HepG2 (cell line): ENCODE data around the gene GTF2A1L. TPM values are rescaled to one million over a fixed set of nuclear protein-coding genes. Genes with fewer than 3 reads are reported as not detected.
A peak's percentile ranks its signal among the peaks of the same experiment; 100 is the strongest.

Experiments
- ATAC-seq: fragments of 200-7000 bp; cut with Tn5 transposase; 3 replicates; pipeline ENCODE4 v1.9.1; 2020; ENCODE audit warnings: mild to moderate bottlenecking, moderate library complexity
- BruUV-seq: library from RNA; stranded (reverse); fragments of 400-500 nt; replicated peaks from 2 replicates; lab custom pipeline; 2021; lab: Mats Ljungman, UMichigan
- CTCF ChIA-PET: fragments of 300-600 bp; formaldehyde crosslinking; extraction: SDS; loops from one replicate; lab custom pipeline; 2021; ENCODE audit warnings: low total read pairs, inconsistent platforms, low intra/inter-chr PET ratio; lab: Yijun Ruan, JAX
- POLR2A ChIA-PET: fragments of 350-600 bp; sonication (Branson Sonifier 250); formaldehyde crosslinking; loops from one replicate; lab custom pipeline; 2020; ENCODE audit warnings: antibody characterized with exemption, inconsistent platforms; lab: Yijun Ruan, JAX
- DNase-seq: peaks from one replicate; pipeline ENCODE4 v3.0.0-alpha.2; 2015; ENCODE audit warnings: low spot score
- FAIRE-seq: peaks from 3 replicates; lab custom pipeline; 2011; peaks lifted over from hg19 to GRCh38; lab: Jason Lieb, UNC
- H2AFZ ChIP-seq: one replicate; pipeline ENCODE4 v1.6.1; 2011; ENCODE audit warnings: low read length, inconsistent platforms
- H3K27ac ChIP-seq: fragments of 300-600 bp; 3 replicates; pipeline ENCODE4 v1.8.0; 2011; ENCODE audit warnings: mixed run types, mild to moderate bottlenecking, mixed read lengths, low read length, inconsistent platforms; ENCODE audit not compliant: insufficient read depth; ENCODE audit errors: extremely low read length
- H3K27me3 ChIP-seq, 2 experiments: fragments of 200-600 bp in 1 of 2; 2 replicates in 1 of 2; 3 replicates in 1 of 2; pipeline versions ENCODE4 v1.6.0 to v1.8.0; 2011; ENCODE audit warnings: low read length in 2 of 2, mild to moderate bottlenecking in 2 of 2, moderate library complexity in 2 of 2, inconsistent platforms in 1 of 2; ENCODE audit not compliant: insufficient read depth in 2 of 2, control insufficient read depth in 1 of 2
- H3K36me3 ChIP-seq, 2 experiments: fragments of 200-600 bp in 1 of 2; replicated peaks in 1 of 2; 2 replicates in 1 of 2; 3 replicates in 1 of 2; pipeline versions ENCODE4 v1.5.1 to v1.8.0; 2011; ENCODE audit warnings: low read length in 2 of 2, inconsistent platforms in 1 of 2; ENCODE audit not compliant: insufficient read depth in 2 of 2, control insufficient read depth in 1 of 2
- H3K4me1 ChIP-seq: 2 replicates; pipeline ENCODE4 v1.5.1; 2012; ENCODE audit warnings: low read length, inconsistent platforms; ENCODE audit not compliant: insufficient read depth
- H3K4me2 ChIP-seq: 2 replicates; pipeline ENCODE4 v1.6.0; 2011; ENCODE audit warnings: low read depth, low read length, inconsistent platforms
- H3K4me3 ChIP-seq, 3 experiments: fragments of 200-600 bp in 1 of 3; sonication (generic), shearing (Covaris generic) in 1 of 3; replicated peaks in 1 of 3; 2 replicates each; pipeline ENCODE4 v1.5.1; 2011 to 2016; ENCODE audit warnings: low read length in 3 of 3, inconsistent platforms in 2 of 3, low read depth in 2 of 3, mild to moderate bottlenecking in 2 of 3, control low read depth in 1 of 3, mixed read lengths in 1 of 3; ENCODE audit not compliant: insufficient read depth in 1 of 3
- H3K79me2 ChIP-seq: one replicate; pipeline ENCODE4 v1.6.1; 2011; ENCODE audit warnings: low read length, inconsistent platforms; ENCODE audit not compliant: insufficient read depth
- H3K9ac ChIP-seq: 2 replicates; pipeline ENCODE4 v1.6.0; 2011; ENCODE audit warnings: mild to moderate bottlenecking, low read depth, low read length, inconsistent platforms; ENCODE audit not compliant: insufficient read depth
- H3K9me3 ChIP-seq: 2 replicates; pipeline ENCODE4 v1.5.1; 2012; ENCODE audit warnings: mild to moderate bottlenecking, low read length
- H4K20me1 ChIP-seq: 2 replicates; pipeline ENCODE4 v1.6.0; 2011; ENCODE audit warnings: inconsistent platforms, mild to moderate bottlenecking, low read length, moderate library complexity; ENCODE audit not compliant: insufficient read depth
- ARID3A ChIP-seq: IDR thresholded peaks from 2 replicates; pipeline ENCODE4 v1.6.1; 2012; ENCODE audit warnings: low read depth, low read length, improper control_type of control experiment
- CCDC6 ChIP-seq: sonication (generic); formaldehyde crosslinking; IDR thresholded peaks from 2 replicates; pipeline ENCODE4 v1.8.1; 2022; ENCODE audit warnings: mild to moderate bottlenecking, missing genetic modification reagents, moderate library complexity
- KDM4B ChIP-seq: sonication (generic); formaldehyde crosslinking; IDR thresholded peaks from 2 replicates; pipeline ENCODE4 v1.4.0; 2020; ENCODE audit warnings: missing genetic modification reagents
- RAD21 ChIP-seq: fragments of 450-650 bp; formaldehyde crosslinking; IDR thresholded peaks from 2 replicates; pipeline ENCODE4 v1.5.0; 2020; ENCODE audit warnings: mild to moderate bottlenecking
- SMC3 ChIP-seq: IDR thresholded peaks from 2 replicates; pipeline ENCODE4 v1.6.1; 2011; ENCODE audit warnings: low read length, improper control_type of control experiment
- STAG1 ChIP-seq: sonication (generic); formaldehyde crosslinking; IDR thresholded peaks from 2 replicates; pipeline ENCODE4 v1.4.0; 2020; ENCODE audit warnings: missing genetic modification reagents
- ZNF660 ChIP-seq: sonication (generic); formaldehyde crosslinking; IDR thresholded peaks from 2 replicates; pipeline ENCODE4 v1.5.1; 2020; ENCODE audit warnings: mild to moderate bottlenecking, low read depth, missing genetic modification reagents, borderline replicate concordance
- ZNF724P ChIP-seq: sonication (generic); formaldehyde crosslinking; IDR thresholded peaks from 2 replicates; pipeline ENCODE4 v1.8.0; 2022; ENCODE audit warnings: missing genetic modification reagents, borderline replicate concordance
- WGBS: methylation state at CpG from one replicate; pipeline ENCODE4 v1.1.6; 2017; ENCODE audit warnings: low lambda C conversion rate; 5-methylcytosine and 5-hydroxymethylcytosine counted together
- in situ Hi-C: cut with HindIII; loops from 2 replicates; pipeline ENCODE4 v1.10.0; 2017; ENCODE audit warnings: low pct_unique_long_range_greater_than_20kb; ENCODE audit not compliant: extremely low pct_ligation_motif_present
- intact Hi-C: fragments of 100-400 bp; cut with micrococcal nuclease; formaldehyde crosslinking; loops from one replicate; pipeline ENCODE4 v1.10.0; 2022; ENCODE audit not compliant: unreplicated experiment
- polyA plus RNA-seq, 8 experiments: library from polyadenylated mRNA; depleted of rRNA in 3 of 8; stranded (reverse) in 7 of 8; unstranded in 1 of 8; fragments of >200 nt; fragmentation: Illumina TruSeq in 4 of 8; extraction: Trizol in 4 of 8; gene quantifications; 2 replicates each; pipeline versions ENCODE4 v1.2.1 to v1.2.3, GENCODE V29; 2011 to 2016; ENCODE audit warnings: low read depth in 4 of 8, missing spikeins in 1 of 8, mixed read lengths in 1 of 8; ENCODE audit not compliant: insufficient read depth in 1 of 8
- total RNA-seq, 5 experiments: library from RNA; depleted of rRNA; stranded (reverse); fragments of >200 nt; fragmentation: Illumina TruSeq; extraction: Trizol; gene quantifications; 2 replicates each; pipeline ENCODE4 v1.2.3, GENCODE V29; 2016; ENCODE audit warnings: low read depth in 1 of 5
- TF ChIP-seq, protein P1 (sequence below): sonication (generic); formaldehyde crosslinking; IDR thresholded peaks from 2 replicates; pipeline ENCODE4 v1.8.1; 2023; ENCODE audit warnings: mild to moderate bottlenecking, missing genetic modification reagents, borderline replicate concordance
- TF ChIP-seq, protein P2 (sequence below): sonication (generic); formaldehyde crosslinking; IDR thresholded peaks from 2 replicates; pipeline ENCODE4 v1.5.0; 2020; ENCODE audit warnings: mild to moderate bottlenecking, missing genetic modification reagents, moderate library complexity
- TF ChIP-seq, protein P3 (sequence below), 2 experiments: sonication (generic) in 1 of 2; formaldehyde crosslinking in 1 of 2; IDR thresholded peaks; 2 replicates each; pipeline versions ENCODE4 v1.5.1 to v1.6.1; 2011 to 2020; ENCODE audit warnings: borderline replicate concordance in 1 of 2, low read depth in 1 of 2, low read length in 1 of 2, mild to moderate bottlenecking in 1 of 2, missing genetic modification reagents in 1 of 2, moderate library complexity in 1 of 2
- TF ChIP-seq, protein P4 (sequence below): sonication (generic); formaldehyde crosslinking; conservative IDR thresholded peaks from 2 replicates; pipeline ENCODE4 v1.4.0; 2020; ENCODE audit warnings: missing genetic modification reagents

Gene GTF2A1L
- total and polyA plus RNA-seq, 2 of the 13 experiments (the other 11 are each of a cell fraction or from before 2014, with no cell fraction given), result not detected

- no TSS peak for BruUV-seq
- in situ Hi-C loops (no loop called here), intact Hi-C loops (loop anchor here (1.0 to 5.0 kb wide), 4 partner anchors 23 to 482 kb away; no protein-coding TSS in a partner anchor)
- Histone ChIP-seq H3K36me3 (no peaks in the 10 kb centered on the region), H4K20me1 (no peaks in the 10 kb centered on the region), H3K9me3 (no peaks in the 10 kb centered on the region), H3K4me1 (no peaks in the 10 kb centered on the region), H3K9ac (no peak overlapping the region), H2AFZ (no peak overlapping the region), H3K4me2 (no peak overlapping the region), H3K27ac (no peak overlapping the region), H3K27me3 (no peaks in the 10 kb centered on the region), H3K4me3 (no peak overlapping the region), H3K79me2 (no peaks in the 10 kb centered on the region)
- DNase-seq (peak; percentile 33), FAIRE-seq (peak; percentile 85), ATAC-seq (peak; percentile 55)
- 5% methylated on average over 5 of the region's 5 CpGs for WGBS
- CTCF ChIA-PET, result interaction anchor here (1.5 to 1.9 kb wide), 2 partner anchors 23 to 118 kb away, joined by 8 to 12 read pairs; no protein-coding TSS in a partner anchor
- peak; percentile 55 for TF ChIP-seq RAD21
- TF ChIP-seq STAG1, result peak; percentile 78
- TF ChIP-seq, protein P1, sequence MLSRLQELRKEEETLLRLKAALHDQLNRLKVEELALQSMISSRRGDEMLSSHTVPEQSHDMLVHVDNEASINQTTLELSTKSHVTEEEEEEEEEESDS (CRISPR knock-in tag), result no peak
- no peak for TF ChIP-seq ZNF724P (CRISPR knock-in tag)
- no peak for TF ChIP-seq KDM4B
- no peak for TF ChIP-seq ZNF660
- peak; percentile 69 for TF ChIP-seq SMC3
- TF ChIP-seq ARID3A, result peak; percentile 65; the same call in 1 of the 2 replicates
- TF ChIP-seq CCDC6, result no peak
- TF ChIP-seq, protein P2, sequence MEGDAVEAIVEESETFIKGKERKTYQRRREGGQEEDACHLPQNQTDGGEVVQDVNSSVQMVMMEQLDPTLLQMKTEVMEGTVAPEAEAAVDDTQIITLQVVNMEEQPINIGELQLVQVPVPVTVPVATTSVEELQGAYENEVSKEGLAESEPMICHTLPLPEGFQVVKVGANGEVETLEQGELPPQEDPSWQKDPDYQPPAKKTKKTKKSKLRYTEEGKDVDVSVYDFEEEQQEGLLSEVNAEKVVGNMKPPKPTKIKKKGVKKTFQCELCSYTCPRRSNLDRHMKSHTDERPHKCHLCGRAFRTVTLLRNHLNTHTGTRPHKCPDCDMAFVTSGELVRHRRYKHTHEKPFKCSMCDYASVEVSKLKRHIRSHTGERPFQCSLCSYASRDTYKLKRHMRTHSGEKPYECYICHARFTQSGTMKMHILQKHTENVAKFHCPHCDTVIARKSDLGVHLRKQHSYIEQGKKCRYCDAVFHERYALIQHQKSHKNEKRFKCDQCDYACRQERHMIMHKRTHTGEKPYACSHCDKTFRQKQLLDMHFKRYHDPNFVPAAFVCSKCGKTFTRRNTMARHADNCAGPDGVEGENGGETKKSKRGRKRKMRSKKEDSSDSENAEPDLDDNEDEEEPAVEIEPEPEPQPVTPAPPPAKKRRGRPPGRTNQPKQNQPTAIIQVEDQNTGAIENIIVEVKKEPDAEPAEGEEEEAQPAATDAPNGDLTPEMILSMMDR (CRISPR knock-in tag), result peak; percentile 75
- TF ChIP-seq, protein P3, sequence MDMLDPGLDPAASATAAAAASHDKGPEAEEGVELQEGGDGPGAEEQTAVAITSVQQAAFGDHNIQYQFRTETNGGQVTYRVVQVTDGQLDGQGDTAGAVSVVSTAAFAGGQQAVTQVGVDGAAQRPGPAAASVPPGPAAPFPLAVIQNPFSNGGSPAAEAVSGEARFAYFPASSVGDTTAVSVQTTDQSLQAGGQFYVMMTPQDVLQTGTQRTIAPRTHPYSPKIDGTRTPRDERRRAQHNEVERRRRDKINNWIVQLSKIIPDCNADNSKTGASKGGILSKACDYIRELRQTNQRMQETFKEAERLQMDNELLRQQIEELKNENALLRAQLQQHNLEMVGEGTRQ (IDR thresholded peaks at IDR 0.05; ENCODE audit: low read depth, low read length), result no peak
- TF ChIP-seq, protein P3 (CRISPR knock-in tag; IDR thresholded peaks at IDR 0.05; ENCODE audit: borderline replicate concordance), result no peak
- TF ChIP-seq, protein P4, sequence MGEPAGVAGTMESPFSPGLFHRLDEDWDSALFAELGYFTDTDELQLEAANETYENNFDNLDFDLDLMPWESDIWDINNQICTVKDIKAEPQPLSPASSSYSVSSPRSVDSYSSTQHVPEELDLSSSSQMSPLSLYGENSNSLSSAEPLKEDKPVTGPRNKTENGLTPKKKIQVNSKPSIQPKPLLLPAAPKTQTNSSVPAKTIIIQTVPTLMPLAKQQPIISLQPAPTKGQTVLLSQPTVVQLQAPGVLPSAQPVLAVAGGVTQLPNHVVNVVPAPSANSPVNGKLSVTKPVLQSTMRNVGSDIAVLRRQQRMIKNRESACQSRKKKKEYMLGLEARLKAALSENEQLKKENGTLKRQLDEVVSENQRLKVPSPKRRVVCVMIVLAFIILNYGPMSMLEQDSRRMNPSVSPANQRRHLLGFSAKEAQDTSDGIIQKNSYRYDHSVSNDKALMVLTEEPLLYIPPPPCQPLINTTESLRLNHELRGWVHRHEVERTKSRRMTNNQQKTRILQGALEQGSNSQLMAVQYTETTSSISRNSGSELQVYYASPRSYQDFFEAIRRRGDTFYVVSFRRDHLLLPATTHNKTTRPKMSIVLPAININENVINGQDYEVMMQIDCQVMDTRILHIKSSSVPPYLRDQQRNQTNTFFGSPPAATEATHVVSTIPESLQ (CRISPR knock-in tag), result no peak
- POLR2A ChIA-PET, result no interaction called here
Observed at GRCh38 chr2:48589170-48589767, 28.4 kb upstream of the GTF2A1L start.
